GM18499 (cell line): ENCODE measurements around the gene FUT2.

Experiments
- ATAC-seq: cut with Tn5 transposase; IDR thresholded peaks from one replicate; pipeline ENCODE4 v1.9.1; 2021; ENCODE audit warnings: moderate number of reproducible peaks; ENCODE audit not compliant: insufficient read depth, unreplicated experiment

FUT2 gene

DNA sequence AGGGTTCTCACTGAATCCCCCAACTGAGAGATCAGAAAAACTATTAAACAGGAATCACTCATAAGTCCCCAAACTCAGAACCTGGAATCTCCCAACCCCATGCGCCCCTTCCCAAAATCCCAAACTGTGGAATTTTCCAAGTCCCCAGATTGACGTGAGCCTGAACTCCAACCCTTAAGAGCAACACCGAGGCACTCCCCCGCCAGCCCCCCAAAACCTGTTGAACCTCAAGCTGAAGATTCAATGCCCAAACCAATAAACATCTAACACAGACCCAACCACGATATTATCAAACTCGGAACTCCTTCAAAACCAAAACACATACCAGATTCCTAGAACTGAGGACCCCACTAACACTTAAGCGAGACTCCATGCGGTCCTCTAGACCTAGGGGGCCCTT, 50.3 kb downstream of the FUT2 start:
- no peak for ATAC-seq

DNA sequence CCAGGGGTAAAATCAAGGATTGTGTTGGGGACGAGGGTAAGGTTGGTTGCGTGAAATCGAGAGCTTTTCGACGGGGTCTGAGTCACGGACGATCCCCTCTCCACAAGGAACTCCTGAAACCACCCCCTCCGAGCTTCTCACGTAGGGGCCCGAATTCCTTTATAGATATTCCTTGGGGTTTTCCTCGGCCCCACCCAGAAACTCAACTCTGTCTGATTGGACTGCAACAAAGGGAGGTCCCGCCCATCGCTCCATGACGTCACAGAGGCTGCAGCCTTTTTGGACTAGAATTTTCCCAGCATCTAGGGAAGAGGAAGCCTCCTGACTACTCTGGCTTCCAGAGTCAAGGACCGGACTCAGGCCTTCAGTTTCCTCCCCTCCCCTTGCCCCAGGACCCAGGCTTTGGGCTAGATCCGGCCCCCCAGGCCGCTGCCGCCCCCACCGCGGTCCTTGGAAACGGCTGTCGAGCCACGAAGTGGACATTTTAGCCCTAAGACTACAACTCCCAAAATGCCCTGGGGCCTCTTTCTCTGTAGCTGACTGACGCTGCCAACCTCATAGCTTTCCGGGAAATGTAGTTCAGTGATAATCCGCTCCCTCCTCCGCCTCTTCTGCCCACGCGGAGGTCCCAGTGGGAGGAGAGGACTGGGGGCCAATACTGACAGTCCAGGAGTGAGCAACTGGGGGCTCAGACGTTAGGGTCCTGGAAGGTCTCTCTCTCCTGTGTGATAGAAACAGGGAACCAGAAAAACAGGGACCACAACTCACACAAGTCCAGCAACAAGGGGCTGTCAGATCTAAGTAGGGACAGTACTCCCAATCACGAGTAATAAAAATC, 51.2 kb downstream of the FUT2 start, which contains the start of gene IZUMO1:
Gene IZUMO1, minus strand, starts transcription at position 172 of the 838 bp plus-strand sequence. CDS start 1,050 bp downstream, outside the sequence.
- no peak for ATAC-seq

DNA sequence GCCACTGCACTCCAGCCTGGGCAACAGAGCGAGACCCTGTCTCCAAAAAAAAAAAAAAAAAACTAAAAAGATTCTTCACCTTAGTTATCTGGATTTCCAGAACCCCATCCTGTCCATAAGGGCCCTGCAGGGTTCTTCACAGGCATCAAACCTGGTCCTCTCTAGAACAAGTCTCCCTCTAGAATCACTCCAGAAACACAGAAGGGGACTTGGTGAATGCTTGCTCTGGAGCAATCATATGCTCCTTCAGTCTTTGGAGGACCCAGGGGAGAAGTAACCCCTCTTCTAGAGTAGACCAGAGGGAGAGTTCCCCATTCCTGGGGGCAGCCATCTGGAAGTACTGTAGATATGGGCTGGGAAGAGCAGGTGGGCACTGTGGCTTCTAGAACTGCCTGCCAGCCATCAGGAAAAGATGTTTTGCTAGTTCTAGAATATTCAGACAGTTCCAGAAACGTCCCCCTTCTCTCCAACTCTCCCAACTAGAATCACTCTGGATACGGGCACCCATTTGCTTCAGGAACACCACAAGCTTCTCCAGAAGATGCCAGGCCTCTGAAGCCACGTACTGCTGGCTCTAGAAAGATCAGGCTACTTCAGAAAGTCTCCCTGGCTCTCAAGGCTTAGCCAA, 53.9 kb downstream of the FUT2 start:
- no peak for ATAC-seq

DNA sequence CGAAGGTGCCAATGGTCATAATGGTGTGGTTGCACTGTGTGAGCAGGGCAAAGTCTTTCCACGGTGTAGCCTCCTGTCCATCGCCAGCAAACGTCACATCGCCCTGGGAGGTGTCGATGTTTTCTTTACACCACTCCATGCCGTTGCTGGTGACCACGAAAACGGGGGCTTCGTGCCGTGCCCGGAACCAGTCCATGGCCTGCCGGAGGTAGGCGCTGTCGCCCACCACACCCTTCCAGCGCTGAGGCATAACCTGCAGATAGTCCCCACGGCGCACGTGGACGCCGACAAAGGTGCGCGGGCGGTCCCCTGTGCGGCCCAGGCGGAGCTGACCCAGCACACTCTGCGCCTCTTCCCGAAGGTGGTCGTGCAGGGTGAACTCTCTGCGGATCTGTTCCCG, 54.6 kb downstream of the FUT2 start:
- no peak for ATAC-seq

DNA sequence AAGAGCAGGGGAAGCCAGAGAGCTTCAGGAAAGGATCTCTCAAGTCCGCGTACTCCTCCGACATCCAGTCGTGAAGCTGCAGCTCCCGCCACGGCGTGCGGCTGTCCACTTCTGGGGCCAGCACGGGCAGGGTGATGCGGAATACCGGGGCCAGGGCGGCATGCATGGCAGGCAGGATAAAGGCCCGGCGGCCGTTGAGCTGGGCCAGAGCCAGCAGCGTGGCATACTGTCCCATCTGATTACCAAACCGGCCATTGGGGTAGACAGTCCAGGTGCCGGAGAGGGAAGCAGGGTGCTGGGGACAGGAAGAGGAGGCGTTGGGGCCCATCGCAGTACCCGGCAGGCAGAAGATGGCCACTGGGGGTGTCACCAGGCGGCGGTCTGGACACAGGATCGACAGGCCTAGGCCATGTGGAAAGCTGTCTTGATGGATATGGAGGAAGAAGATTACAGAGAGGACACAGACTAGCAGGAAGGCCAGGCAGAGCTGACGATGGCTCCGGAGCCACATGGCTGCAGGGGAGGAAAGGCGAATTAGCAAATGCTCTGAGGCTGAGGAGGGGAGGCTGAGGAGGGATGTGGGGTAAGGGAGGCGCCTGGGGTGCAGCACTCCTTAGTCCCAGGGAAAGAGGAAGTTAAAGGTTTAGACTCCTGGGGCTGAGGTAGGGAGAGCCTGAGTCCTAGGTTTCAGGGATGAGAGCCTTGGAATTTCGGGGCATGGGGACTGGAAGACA, 55.2 kb downstream of the FUT2 start:
- no peak for ATAC-seq

DNA sequence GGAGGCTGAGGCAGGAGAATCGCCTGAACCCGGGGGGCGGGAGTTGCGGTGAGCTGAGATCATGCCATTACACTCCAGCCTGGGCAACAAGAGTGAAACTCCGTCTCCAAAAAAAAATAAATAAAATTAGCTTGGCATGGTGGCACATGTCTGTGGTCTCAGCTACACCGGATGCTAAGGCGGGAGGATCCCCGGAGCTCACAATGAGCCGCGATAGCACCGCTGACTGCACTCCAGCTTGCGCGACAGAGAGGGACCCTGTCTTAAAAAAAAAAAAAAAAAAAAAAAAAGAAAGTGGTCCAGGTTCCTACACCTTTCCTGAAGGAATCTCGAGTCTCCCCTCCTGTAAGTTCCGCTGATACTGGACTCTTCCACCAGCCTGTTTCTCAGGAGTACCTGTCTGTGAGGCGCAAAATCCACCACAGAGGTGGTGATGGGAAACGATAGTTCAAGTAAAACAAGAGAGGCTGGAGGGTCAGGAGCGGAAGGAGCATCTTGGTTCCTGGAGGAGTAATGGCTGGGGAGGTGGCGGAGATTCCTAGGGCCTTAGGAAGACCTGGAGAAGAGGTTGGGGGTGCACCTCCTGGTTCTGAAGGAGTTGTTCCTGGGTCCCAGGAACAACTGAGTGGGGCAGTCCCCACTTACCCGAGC, 56.2 kb downstream of the FUT2 start:
- no peak for ATAC-seq

DNA sequence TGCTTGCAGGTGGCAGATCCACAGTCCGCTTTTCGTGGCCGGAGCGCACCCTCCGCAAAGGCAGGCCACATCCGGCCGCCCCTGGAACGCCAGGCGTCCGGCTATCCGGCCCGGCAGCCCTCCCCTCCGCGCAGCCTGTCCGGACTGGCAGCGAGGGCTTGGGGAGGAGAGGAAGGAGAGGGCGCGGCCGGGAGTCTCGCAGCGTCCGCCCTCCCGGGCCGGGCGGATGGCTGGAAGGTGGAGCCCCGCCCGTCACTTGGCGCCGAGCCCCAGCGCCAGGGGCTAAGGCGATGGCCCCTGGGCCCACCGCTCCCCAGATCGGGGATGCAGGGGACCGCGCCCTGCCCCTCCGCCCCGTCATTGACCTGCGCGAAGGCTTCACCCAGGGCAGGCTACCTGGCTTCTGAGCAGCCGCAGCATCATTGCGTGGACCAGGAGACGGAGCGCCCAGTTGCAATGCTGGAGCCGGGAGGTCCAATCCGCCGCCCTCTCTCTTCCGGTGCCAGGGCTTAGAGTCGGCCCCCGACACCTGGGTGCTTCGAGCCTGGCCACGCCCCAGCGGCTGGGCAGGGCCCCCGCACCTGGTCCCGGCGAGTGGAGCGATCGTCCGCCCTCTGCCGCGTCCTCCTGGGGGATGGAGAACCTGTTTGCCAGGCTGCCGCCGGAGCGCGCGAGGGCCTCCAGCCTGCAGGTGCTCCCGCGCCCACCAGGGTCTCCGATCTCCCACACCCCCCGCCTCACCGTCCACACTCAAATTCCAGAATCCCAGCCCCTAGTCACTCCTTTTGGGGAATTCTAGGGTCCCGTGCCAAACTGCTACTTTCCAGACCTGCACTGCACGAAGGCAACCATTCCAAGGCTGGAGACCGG, 57.0 kb downstream of the FUT2 start, which contains the start of gene FUT1:
Gene FUT1, minus strand, starts transcription at position 146 of the 870 bp plus-strand sequence. CDS start 1,360 bp downstream, outside the sequence.
- ATAC-seq, result no peak

DNA sequence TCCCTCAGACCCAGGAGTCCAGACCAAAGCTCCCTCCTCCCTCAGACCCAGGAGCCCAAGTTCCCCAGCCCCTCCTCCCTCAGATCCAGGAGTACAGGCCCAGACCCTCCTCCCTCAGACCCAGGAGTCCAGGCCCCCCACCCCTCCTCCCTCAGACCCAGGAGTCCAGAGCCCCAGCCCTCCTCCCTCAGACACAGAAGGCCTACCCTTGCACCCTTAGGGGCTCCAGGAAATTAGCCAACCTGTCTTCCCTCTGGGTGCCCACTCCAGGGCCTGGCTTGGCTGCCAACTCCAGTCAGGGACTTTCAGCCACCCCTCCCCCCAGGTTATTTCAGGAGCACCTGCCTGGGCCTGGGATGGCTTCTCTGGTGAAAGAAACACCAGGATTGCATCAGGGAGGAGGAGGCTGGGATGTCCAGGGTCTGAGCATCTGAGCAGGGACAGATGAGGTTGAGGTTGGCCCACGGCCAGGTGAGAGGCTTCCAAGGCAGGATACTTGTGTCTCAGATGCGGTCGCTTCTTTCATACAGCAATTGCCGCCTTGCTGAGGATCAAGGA, 59.4 kb downstream of the FUT2 start, which contains the start of gene FGF21:
Gene FGF21, plus strand, starts transcription at position 441 of the 558 bp plus-strand sequence. CDS start 713 bp downstream, outside the sequence.
- no peak for ATAC-seq
